H1 (cell line): ENCODE measurements around the gene UGT1A8. TPM values are rescaled to one million over a fixed set of nuclear protein-coding genes. Genes with fewer than 3 reads are reported as not detected.

Experiments used
- CTCF ChIA-PET: fragments of 300-600 bp; sonication (Branson Sonifier 250); formaldehyde crosslinking; loops from one replicate; lab custom pipeline; 2021; ENCODE audit not compliant: partially characterized antibody; lab: Charles Lee
- POLR2A ChIA-PET: fragments of 300-600 bp; sonication (Branson Sonifier 250); formaldehyde crosslinking; loops from one replicate; lab custom pipeline; 2021; ENCODE audit warnings: inconsistent platforms; ENCODE audit not compliant: partially characterized antibody; lab: Charles Lee
- DNase-seq, 2 experiments: peaks; one replicate each; pipeline versions ENCODE4 v3.0.0 to v3.0.0-alpha.2; 2010 to 2022; ENCODE audit warnings: low spot score in 2 of 2, low read depth in 1 of 2, mixed read lengths in 1 of 2
- FAIRE-seq: peaks from 2 replicates; lab custom pipeline; 2011; peaks lifted over from hg19 to GRCh38; lab: Jason Lieb, UNC
- H2AFZ ChIP-seq: 2 replicates; pipeline ENCODE4 v1.8.1; 2012; ENCODE audit warnings: low read length, inconsistent platforms
- H2AK5ac ChIP-seq: 2 replicates; pipeline ENCODE4 v1.6.1; 2013; ENCODE audit warnings: low read depth, low read length
- H2BK120ac ChIP-seq: replicated peaks from 2 replicates; pipeline ENCODE3; 2013; ENCODE audit warnings: low read depth, low read length, inconsistent platforms
- H2BK12ac ChIP-seq: 2 replicates; pipeline ENCODE4 v1.6.1; 2013; ENCODE audit warnings: low read depth, low read length
- H2BK15ac ChIP-seq: 2 replicates; pipeline ENCODE4 v1.6.1; 2013; ENCODE audit warnings: low read length
- H2BK20ac ChIP-seq: 2 replicates; pipeline ENCODE4 v1.6.1; 2013; ENCODE audit warnings: low read length
- H2BK5ac ChIP-seq: 2 replicates; pipeline ENCODE4 v1.6.1; 2013; ENCODE audit warnings: low read depth, low read length
- H3K14ac ChIP-seq: 2 replicates; pipeline ENCODE4 v1.6.1; 2013; ENCODE audit warnings: inconsistent platforms; ENCODE audit not compliant: insufficient read length
- H3K18ac ChIP-seq: 2 replicates; pipeline ENCODE4 v1.6.1; 2013; ENCODE audit warnings: low read length; ENCODE audit errors: extremely low read depth
- H3K23ac ChIP-seq: 2 replicates; pipeline ENCODE4 v1.6.1; 2013; ENCODE audit warnings: inconsistent platforms; ENCODE audit not compliant: insufficient read length
- H3K23me2 ChIP-seq: 2 replicates; pipeline ENCODE4 v1.6.1; 2013; ENCODE audit warnings: low read depth, low read length
- H3K27ac ChIP-seq: 2 replicates; pipeline ENCODE4 v1.6.1; 2011; ENCODE audit warnings: low read depth, low read length, inconsistent platforms
- H3K27me3 ChIP-seq, 4 experiments: replicated peaks in 1 of 4; 1 replicate in 1 of 4; 2 replicates in 3 of 4; pipeline versions ENCODE4 v1.6.1 to v1.8.1; 2011 to 2013; ENCODE audit warnings: low read length in 3 of 4, mild to moderate bottlenecking in 3 of 4, inconsistent platforms in 2 of 4, mixed read lengths in 2 of 4, moderate library complexity in 1 of 4; ENCODE audit not compliant: control insufficient read depth in 3 of 4, insufficient read depth in 3 of 4; ENCODE audit errors: extremely low read depth in 1 of 4
- H3K36me3 ChIP-seq, 4 experiments: 2 replicates each; pipeline versions ENCODE4 v1.6.1 to v1.8.1; 2011 to 2013; ENCODE audit warnings: mild to moderate bottlenecking in 4 of 4, low read length in 3 of 4, moderate library complexity in 2 of 4, control low read depth in 1 of 4, inconsistent platforms in 1 of 4; ENCODE audit not compliant: insufficient read depth in 4 of 4, control insufficient read depth in 2 of 4
- H3K4ac ChIP-seq: replicated peaks from 2 replicates; pipeline ENCODE3; 2013; ENCODE audit warnings: low read length, low read depth, mixed read lengths, inconsistent platforms; ENCODE audit not compliant: insufficient read length
- H3K4me1 ChIP-seq, 4 experiments: replicated peaks in 1 of 4; 1 replicate in 1 of 4; 2 replicates in 3 of 4; pipeline versions ENCODE4 v1.6.1 to v1.8.1; 2011 to 2013; ENCODE audit warnings: low read length in 3 of 4, inconsistent platforms in 2 of 4, mixed read lengths in 1 of 4; ENCODE audit not compliant: insufficient read depth in 4 of 4, control insufficient read depth in 3 of 4
- H3K4me2 ChIP-seq, 2 experiments: 2 replicates each; pipeline versions ENCODE4 v1.6.1 to v1.8.1; 2011 to 2013; ENCODE audit warnings: low read depth in 2 of 2, low read length in 2 of 2, control low read depth in 1 of 2, inconsistent platforms in 1 of 2, mild to moderate bottlenecking in 1 of 2; ENCODE audit not compliant: insufficient read depth in 1 of 2
- H3K4me3 ChIP-seq, 4 experiments: fragments of 200-600, 300-600 bp in 1 of 4; sonication (generic), shearing (Covaris generic), sonication (Bioruptor Twin) in 1 of 4; 2 replicates each; pipeline versions ENCODE4 v1.5.1 to v1.8.1; 2011 to 2016; ENCODE audit warnings: low read length in 4 of 4, low read depth in 3 of 4, control low read depth in 2 of 4, inconsistent platforms in 2 of 4, mild to moderate bottlenecking in 2 of 4, mixed read lengths in 1 of 4, moderate library complexity in 1 of 4; ENCODE audit not compliant: insufficient read depth in 2 of 4; ENCODE audit errors: extremely low read depth in 1 of 4
- H3K56ac ChIP-seq: replicated peaks from 2 replicates; pipeline ENCODE3; 2013; ENCODE audit warnings: low read depth, mild to moderate bottlenecking, mixed read lengths, low read length, inconsistent platforms; ENCODE audit not compliant: insufficient read length
- H3K79me1 ChIP-seq: 2 replicates; pipeline ENCODE4 v1.6.1; 2013; ENCODE audit warnings: low read depth, low read length, control low read depth
- H3K79me2 ChIP-seq, 2 experiments: 2 replicates each; pipeline versions ENCODE4 v1.6.1 to v1.8.1; 2012 to 2013; ENCODE audit warnings: low read length in 2 of 2, mild to moderate bottlenecking in 2 of 2, inconsistent platforms in 1 of 2; ENCODE audit not compliant: insufficient read depth in 2 of 2, control insufficient read depth in 1 of 2
- H3K9ac ChIP-seq, 4 experiments: replicated peaks in 1 of 4; 1 replicate in 1 of 4; 2 replicates in 3 of 4; pipeline versions ENCODE4 v1.6.1 to v1.8.1; 2011 to 2013; ENCODE audit warnings: low read depth in 3 of 4, low read length in 3 of 4, control low read depth in 2 of 4, mild to moderate bottlenecking in 2 of 4, moderate library complexity in 2 of 4, inconsistent platforms in 1 of 4; ENCODE audit errors: extremely low read depth in 1 of 4
- H3K9me3 ChIP-seq, 2 experiments: 2 replicates each; pipeline versions ENCODE4 v1.6.1 to v1.8.1; 2012 to 2013; ENCODE audit warnings: mild to moderate bottlenecking in 2 of 2, moderate library complexity in 2 of 2, control low read depth in 1 of 2, inconsistent platforms in 1 of 2, low read depth in 1 of 2, low read length in 1 of 2, mixed read lengths in 1 of 2; ENCODE audit not compliant: insufficient read depth in 2 of 2
- H4K20me1 ChIP-seq, 2 experiments: replicated peaks in 1 of 2; 2 replicates each; pipeline versions ENCODE3 to v1.8.1; 2011 to 2013; ENCODE audit warnings: inconsistent platforms in 2 of 2, low read length in 2 of 2, mild to moderate bottlenecking in 1 of 2; ENCODE audit not compliant: insufficient read depth in 2 of 2, control insufficient read depth in 1 of 2
- H4K5ac ChIP-seq: 2 replicates; pipeline ENCODE4 v1.6.1; 2013; ENCODE audit warnings: low read length, low read depth, mixed read lengths, inconsistent platforms; ENCODE audit not compliant: insufficient read length
- H4K8ac ChIP-seq: 2 replicates; pipeline ENCODE4 v1.8.0; 2013; ENCODE audit warnings: mild to moderate bottlenecking, moderate library complexity, low read length, inconsistent platforms; ENCODE audit not compliant: insufficient read depth; ENCODE audit errors: extremely low read depth
- H4K91ac ChIP-seq: replicated peaks from 2 replicates; pipeline ENCODE3; 2013; ENCODE audit warnings: low read length, mixed read lengths, inconsistent platforms; ENCODE audit not compliant: insufficient read length
- BCL11A ChIP-seq, 2 experiments: IDR thresholded peaks; one replicate each; pipeline ENCODE4 v1.6.1; 2011; ENCODE audit warnings: low read depth in 2 of 2, low read length in 2 of 2, mild to moderate bottlenecking in 2 of 2
- CHD1 ChIP-seq: IDR thresholded peaks from 2 replicates; pipeline ENCODE4 v1.6.1; 2012; ENCODE audit warnings: low read depth, low read length, improper control_type of control experiment
- CHD2 ChIP-seq: IDR thresholded peaks from 2 replicates; pipeline ENCODE4 v1.6.1; 2012; ENCODE audit warnings: low read length, improper control_type of control experiment
- CTBP2 ChIP-seq: IDR thresholded peaks from 2 replicates; pipeline ENCODE4 v1.7.0; 2011; ENCODE audit warnings: borderline replicate concordance, mild to moderate bottlenecking, moderate library complexity, mixed read lengths, low read length; ENCODE audit not compliant: insufficient read depth, insufficient read length
- FOSL1 ChIP-seq: IDR thresholded peaks from 2 replicates; pipeline ENCODE4 v1.6.1; 2011; ENCODE audit warnings: mild to moderate bottlenecking, low read depth, low read length, moderate library complexity; ENCODE audit not compliant: insufficient read depth
- GABPA ChIP-seq: IDR thresholded peaks from 2 replicates; pipeline ENCODE4 v1.6.1; 2011; ENCODE audit warnings: mild to moderate bottlenecking, low read length, moderate library complexity, borderline replicate concordance; ENCODE audit not compliant: insufficient read depth
- HDAC2 ChIP-seq, 2 experiments: fragments of 300-600 bp in 1 of 2; sonication (generic) in 1 of 2; IDR thresholded peaks; 2 replicates each; pipeline ENCODE4 v1.6.1; 2011 to 2012; ENCODE audit warnings: low read depth in 2 of 2, low read length in 2 of 2, mild to moderate bottlenecking in 2 of 2, moderate library complexity in 2 of 2, borderline replicate concordance in 1 of 2, inconsistent platforms in 1 of 2
- MAFK ChIP-seq: IDR thresholded peaks from 2 replicates; pipeline ENCODE4 v1.6.1; 2012; ENCODE audit warnings: low read depth, mild to moderate bottlenecking, improper control_type of control experiment, low read length
- POLR2AphosphoS5 ChIP-seq: IDR thresholded peaks from 2 replicates; pipeline ENCODE4 v1.6.1; 2011; ENCODE audit warnings: low read depth, low read length
- RBBP5 ChIP-seq: IDR thresholded peaks from 2 replicates; pipeline ENCODE4 v1.7.1; 2012; ENCODE audit warnings: low read depth, mild to moderate bottlenecking, inconsistent platforms, low read length, moderate library complexity, borderline replicate concordance
- RFX5 ChIP-seq: IDR thresholded peaks from 2 replicates; pipeline ENCODE4 v1.6.1; 2011; ENCODE audit warnings: low read depth, low read length, improper control_type of control experiment, borderline replicate concordance
- TEAD4 ChIP-seq: IDR thresholded peaks from 2 replicates; pipeline ENCODE4 v1.6.1; 2012; ENCODE audit warnings: low read depth, low read length, inconsistent platforms, mixed read lengths
- ZNF274 ChIP-seq: IDR thresholded peaks from 2 replicates; pipeline ENCODE4 v1.7.0; 2012; ENCODE audit warnings: low read length, borderline replicate concordance; ENCODE audit errors: extremely low read depth
- WGBS, 2 experiments: shearing (Covaris generic) in 1 of 2; methylation state at CpG; one replicate each; pipeline versions ENCODE4 v1.1.6 to v1.1.7; 2013 to 2015; ENCODE audit warnings: low lambda C conversion rate in 2 of 2, mixed read lengths in 2 of 2, inconsistent platforms in 1 of 2, low coverage in 1 of 2, missing lambda C conversion rate in 1 of 2; ENCODE audit not compliant: insufficient replicate concordance in 2 of 2, insufficient coverage in 1 of 2, insufficient read length in 1 of 2; ENCODE audit errors: extremely low coverage in 1 of 2, missing lambda C conversion rate in 1 of 2; 5-methylcytosine and 5-hydroxymethylcytosine counted together
- polyA plus RNA-seq, 7 experiments: library from polyadenylated mRNA; depleted of rRNA in 3 of 7; stranded (reverse) in 5 of 7; unstranded in 2 of 7; fragments of >200 nt in 5 of 7; fragments of 200-250 nt in 2 of 7; gene quantifications; 1 replicate in 5 of 7; 2 replicates in 1 of 7; 4 replicates in 1 of 7; pipeline versions ENCODE4 v1.2.1 to v1.2.3, GENCODE V29; 2011 to 2013; ENCODE audit warnings: missing spikeins in 2 of 7, mixed read lengths in 2 of 7
- total RNA-seq: library from RNA; stranded (reverse); fragmentation: NEBNext Ultra II Directional; extraction: Animal tissue kit (Norgen Biotek cat#: 25700); gene quantifications from 2 replicates; pipeline ENCODE4 v1.2.1, GENCODE V29; 2021

Gene UGT1A8
- total and polyA plus RNA-seq, 2 of the 8 experiments (the other 6 are each of a cell fraction or from before 2014, with no cell fraction given) = not detected

DNA sequence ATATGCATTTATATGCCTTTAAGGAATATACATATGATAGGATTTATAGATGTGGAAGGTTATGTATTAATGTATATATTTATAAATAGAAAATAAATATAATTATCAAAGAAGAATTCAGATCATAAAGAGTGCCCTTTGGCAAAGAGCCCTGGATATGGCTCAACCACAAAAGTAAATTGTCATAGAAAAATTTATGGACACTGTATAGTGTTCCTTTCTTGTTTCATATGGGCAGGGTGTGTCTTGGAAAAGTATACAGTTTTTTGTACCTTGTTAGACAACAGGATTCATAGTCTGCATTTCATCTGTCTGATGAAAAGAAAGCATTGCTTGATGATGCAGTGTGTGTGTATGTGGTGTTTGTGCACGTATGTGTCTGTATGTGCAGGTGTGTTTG lies 67.2 kb downstream of the UGT1A8 start:
- Histone ChIP-seq H2BK20ac (no peak overlapping the region), H3K4ac (no peak overlapping the region), H2AK5ac (no peak overlapping the region), H4K5ac (no peak overlapping the region), H3K9me3 (no peaks in the 10 kb centered on the region), H3K23me2 (no peaks in the 10 kb centered on the region), H2BK5ac (no peak overlapping the region), H3K9ac (no peak overlapping the region), H4K91ac (no peak overlapping the region), H2AFZ (no peak overlapping the region), H3K18ac (no peak overlapping the region), H3K27ac (no peak overlapping the region), H3K27me3 (no peaks in the 10 kb centered on the region), H4K8ac (no peak overlapping the region), H3K14ac (no peak overlapping the region), H4K20me1 (no peaks in the 10 kb centered on the region), H2BK15ac (no peak overlapping the region), H3K23ac (no peak overlapping the region), H3K79me2 (no peaks in the 10 kb centered on the region), H3K4me1 (peaks cover 0 to 6% (median 0%) of the 10 kb centered on the region in 4 experiments; a peak in 1 of 7 replicates), H3K4me2 (no peak overlapping the region), H3K4me3 (no peak overlapping the region), H3K56ac (no peak overlapping the region), H2BK12ac (no peak overlapping the region), H2BK120ac (no peak overlapping the region), H3K79me1 (no peaks in the 10 kb centered on the region), H3K36me3 (no peaks in the 10 kb centered on the region)
- ChIA-PET CTCF (interaction anchor here (0.7 to 1.2 kb wide), 3 partner anchors 14 to 28 kb away, joined by 3 read pairs; no protein-coding TSS in a partner anchor), POLR2A (no interaction called here)
- DNase-seq (no peak), FAIRE-seq (no peak)
- TF ChIP-seq TEAD4 = no peak
- no peak for TF ChIP-seq RBBP5
- TF ChIP-seq BCL11A (IDR thresholded peaks at IDR 0.05; ENCODE audit: low read depth in 2 of 2, low read length in 2 of 2) = no peak
- TF ChIP-seq CTBP2 = no peak
- TF ChIP-seq POLR2AphosphoS5 = no peak
- TF ChIP-seq HDAC2 (IDR thresholded peaks at IDR 0.05; ENCODE audit: borderline replicate concordance in 1 of 2, low read depth in 2 of 2, low read length in 2 of 2) = no peak
- no peak for TF ChIP-seq ZNF274
- TF ChIP-seq CHD2 = no peak
- no peak for TF ChIP-seq FOSL1
- TF ChIP-seq GABPA = no peak
- no peak for TF ChIP-seq RFX5
- no peak for TF ChIP-seq CHD1
- TF ChIP-seq MAFK = no peak
- WGBS, 2 experiments = 91% methylated on average over 1 of the region's 1 CpG; no CpG with 5 or more reads in 1 of the 2 experiments
